HL-60/S4 treated with phorbol 12-myristate 13-acetate at 8.2 ng/mL for 4 days and 3 days (cell line): ENCODE results near the gene SZRD1.
"Not testable (repeated sequence)": the region's sequence is repeated elsewhere in the genome, so short reads cannot be mapped to it uniquely, and the experiment has no call there.

ENCODE experiments used
- in situ Hi-C: fragments of 300-500 bp; cut with MboI; formaldehyde crosslinking; loops from 2 replicates; pipeline ENCODE4 v1.15.0; 2022; ENCODE audit warnings: low sequenced_read_pairs

The SZRD1 gene, protein sequence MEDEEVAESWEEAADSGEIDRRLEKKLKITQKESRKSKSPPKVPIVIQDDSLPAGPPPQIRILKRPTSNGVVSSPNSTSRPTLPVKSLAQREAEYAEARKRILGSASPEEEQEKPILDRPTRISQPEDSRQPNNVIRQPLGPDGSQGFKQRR

DNA sequence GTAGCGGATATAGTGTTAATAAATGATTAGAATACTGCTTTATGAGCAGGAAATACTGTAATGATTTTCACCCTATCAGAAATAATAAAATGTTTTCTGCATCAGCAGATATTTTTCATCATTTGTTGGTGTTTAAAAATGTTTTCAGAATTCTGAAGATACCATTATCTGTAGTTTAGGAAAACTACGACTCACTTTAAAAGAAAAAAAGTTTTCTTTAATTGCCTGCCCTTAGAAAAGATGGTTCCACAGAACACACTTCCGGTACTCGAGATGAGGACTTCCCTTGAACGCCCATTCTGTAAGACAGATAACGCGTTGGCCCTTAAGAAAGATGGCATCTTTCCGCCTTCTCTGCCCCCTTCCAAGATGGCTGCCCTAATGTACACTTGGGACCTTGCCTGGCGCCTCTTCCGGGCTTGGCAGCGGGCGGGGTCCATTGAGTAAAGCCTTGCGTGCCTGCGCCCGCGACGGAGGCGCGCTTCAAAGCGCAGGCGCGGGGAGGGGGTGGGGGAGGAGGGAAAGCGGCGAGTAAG is at the start of gene SZRD1:
Gene SZRD1 (plus strand): TSS at position 521 of the 536 bp plus-strand sequence. CDS start 16 bp downstream, outside the sequence.
- in situ Hi-C loops: no loop called here

GRCh38 chr1:16318555-16318954 is 48.5 kb upstream of the SZRD1 start:
- in situ Hi-C loops: no loop called here

DNA sequence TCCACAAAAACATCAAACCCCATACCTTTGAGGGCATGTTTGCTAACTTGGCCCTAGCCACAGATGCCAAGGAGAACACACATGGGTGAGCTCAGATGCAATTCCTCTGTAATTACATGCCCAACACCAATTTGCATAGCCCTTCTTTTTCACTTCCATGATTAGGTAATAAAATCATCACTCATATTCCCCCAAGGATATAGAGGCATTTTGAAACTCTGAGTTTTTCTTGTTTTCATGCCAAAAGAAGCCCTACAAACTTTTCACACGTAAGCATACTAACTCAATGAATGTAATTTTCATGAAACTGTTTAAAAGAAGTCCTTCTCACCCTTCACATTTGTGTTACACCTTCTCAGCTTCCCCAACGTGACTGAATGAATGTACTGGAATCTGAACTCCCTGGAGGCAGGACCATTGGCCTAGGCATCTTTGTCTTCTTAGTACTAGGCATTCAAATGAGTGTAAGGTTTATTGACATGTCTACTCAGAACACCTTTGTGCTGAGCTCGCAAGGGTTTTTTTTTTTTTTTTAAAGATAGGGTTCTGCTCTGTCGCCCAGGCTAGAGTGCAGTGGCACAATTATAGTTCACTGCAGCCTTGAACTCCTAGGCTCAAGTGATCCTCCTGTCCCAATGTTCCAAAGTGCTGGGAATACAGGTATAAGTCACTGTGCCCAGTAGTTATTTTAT is 45.7 kb upstream of the SZRD1 start:
- in situ Hi-C loops: no loop called here

GRCh38 chr1:16324456-16324890 is 42.6 kb upstream of the SZRD1 start:
- in situ Hi-C loops: no loop called here

GRCh38 chr1:16326833-16327404 is 40.1 kb upstream of the SZRD1 start:
- in situ Hi-C loops: no loop called here

DNA sequence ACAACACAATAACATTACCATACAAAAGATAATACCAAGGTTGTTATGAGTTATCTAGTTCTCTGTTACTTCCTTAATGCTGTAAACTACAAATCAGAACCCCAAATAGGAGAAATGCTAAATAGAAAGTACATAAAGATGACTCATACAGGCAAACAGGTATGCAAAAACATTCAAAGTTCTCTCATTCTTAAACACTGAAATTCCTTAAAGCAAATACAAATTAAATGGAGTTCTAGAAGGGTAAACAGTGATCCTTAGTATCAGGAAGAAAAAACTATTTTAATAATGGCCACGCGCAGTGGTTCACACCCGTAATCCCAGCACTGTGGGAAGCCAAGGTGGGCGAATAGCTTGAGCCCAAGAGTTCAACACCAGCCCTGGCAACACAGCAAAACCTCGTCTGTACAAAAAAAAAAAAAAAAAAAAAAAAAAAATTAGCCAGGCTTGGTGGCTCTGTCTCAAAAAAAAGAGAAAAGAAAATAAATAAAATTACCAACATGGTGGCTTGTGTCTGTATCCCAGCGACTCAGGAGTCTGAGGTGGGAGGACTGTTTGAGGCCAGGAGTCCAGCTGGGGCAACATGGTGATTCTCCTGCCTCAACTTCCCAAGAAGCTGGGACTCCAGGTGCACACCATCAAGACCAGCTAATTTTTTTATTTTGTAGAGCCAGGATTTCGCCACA is 32.2 kb upstream of the SZRD1 start:
- in situ Hi-C loops: no loop called here

DNA sequence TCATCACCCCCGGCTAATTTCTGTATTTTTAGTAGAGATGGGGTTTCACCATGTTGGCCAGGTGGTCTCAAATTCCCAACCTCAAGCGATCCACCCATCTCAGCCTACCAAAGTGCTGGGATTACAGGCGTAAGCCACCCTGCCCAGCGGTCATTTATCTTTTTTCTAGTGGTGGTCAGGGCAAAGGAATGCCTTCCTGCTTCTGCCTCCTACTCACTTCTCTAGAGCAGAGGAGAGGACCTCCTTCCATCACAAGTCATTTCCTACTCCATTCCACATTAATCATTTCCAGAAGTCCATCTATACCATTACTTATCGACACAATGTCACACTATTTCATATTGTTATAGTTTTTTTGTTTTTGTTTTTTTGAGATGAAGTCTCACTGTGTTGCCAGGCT is 28.1 kb upstream of the SZRD1 start:
- in situ Hi-C loops: no loop called here

- in situ Hi-C loops: no loop called here
These were observed 26.4 kb upstream of the SZRD1 start for GRCh38 chr1:16340673-16341072.

GRCh38 chr1:16342331-16343062 is 24.5 kb upstream of the SZRD1 start:
- in situ Hi-C loops: no loop called here

- in situ Hi-C loops: not testable (repeated sequence)
These were observed 23.8 kb upstream of the SZRD1 start for GRCh38 chr1:16343276-16343675.

DNA sequence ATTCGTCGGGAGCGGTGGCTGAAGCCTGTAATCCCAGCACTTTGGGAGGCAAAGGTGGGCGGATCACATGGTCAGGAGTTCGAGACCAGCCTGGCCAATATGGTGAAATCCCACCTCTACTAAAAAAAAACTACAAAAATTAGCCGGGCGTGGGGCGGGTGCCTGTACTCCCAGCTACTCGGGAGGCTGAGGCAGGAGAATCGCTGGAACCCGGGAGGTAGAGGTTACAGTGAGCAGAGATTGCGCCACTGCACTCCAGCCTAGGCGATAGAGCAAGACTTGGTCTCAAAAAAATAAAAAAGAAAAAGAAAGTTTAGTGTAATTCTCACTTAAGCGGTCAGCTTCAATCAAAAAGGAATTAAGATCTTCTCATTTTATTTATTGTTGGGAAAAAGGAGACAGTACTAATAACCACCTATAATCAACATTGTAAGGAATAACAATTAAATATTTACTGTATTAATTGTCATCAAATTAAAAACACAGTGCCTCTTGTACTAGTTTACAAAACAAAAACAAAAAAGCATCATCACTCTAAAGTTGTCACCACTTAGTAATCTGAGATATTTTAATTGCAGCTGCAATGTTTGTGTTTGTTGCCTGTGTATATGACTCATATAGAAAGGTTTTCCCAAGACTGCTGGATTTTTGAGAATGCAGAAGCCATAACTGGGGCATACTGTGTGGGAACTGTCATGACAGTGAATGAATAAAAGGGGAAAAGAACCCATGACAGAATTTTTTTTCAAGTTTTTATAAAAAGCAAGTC is 18.4 kb upstream of the SZRD1 start:
- in situ Hi-C loops: no loop called here

DNA sequence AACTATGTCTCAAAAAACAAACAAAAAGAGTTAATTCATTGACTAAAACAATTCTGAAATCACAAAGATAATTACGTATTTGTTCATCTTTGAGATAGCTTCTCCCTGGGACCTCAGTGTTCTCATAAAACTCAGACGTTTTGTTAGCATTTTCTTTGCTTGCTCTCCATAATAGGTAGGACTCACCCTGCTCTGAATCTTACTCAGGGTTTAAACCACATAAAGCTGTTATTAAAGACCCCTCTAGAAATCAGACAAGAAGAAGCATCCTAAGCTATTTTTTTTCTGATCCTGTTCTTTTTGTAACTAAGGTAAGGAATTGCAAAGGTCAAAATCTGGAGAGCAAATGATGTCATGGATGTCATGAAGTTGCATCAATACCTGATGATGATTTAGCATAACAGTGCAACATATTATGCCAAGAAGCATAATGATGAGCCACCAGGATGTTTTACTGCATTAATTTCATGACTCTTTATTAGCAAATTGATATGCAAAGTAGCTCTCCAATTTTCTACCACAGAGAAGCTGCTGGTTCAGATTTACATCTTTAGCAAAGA is 17.1 kb upstream of the SZRD1 start:
- in situ Hi-C loops: no loop called here

GRCh38 chr1:16351456-16351993 is 15.5 kb upstream of the SZRD1 start:
- in situ Hi-C loops: no loop called here

DNA sequence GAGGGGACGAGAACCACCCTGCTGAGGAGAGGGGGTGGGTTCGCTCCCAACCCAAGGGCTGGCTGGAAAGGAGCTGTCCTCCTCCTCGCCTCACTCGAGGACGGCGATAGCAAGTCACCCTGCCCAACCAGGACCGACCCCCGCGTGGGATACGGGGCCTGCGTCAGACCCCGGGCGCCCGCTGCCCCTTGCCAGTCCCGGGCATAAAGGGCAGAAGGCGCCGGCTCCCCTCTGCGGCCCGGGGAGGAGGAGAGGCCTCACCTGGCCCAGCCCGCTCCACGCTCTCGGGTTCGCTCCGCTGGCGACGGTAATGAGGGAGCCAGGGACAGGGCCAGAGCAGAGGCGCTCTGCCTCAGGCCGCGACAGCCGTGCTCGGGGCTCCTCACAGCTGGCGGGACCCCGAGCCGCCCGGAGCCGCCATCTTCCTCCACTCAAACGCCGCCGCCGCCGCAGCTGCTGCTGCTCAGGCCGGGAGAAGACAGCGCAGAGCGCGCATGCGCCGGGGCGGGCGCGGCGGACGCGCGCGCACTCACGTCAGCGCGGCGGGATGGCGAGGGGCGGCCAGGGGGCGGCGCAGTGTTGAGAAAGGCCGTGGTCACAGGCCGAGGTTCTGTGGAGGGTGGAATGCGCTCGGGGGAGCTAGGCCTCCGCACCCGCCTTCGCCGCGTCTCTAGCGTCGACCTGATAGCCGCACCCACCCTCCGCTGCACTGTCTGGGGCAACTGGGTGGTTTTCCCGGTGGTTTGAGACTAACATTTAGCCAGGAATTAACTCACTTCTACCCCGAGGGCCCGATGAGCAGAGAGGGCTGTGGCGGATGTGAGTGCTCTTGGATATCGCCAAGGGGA is 14.8 kb upstream of the SZRD1 start, which contains the start of gene FBXO42:
Gene FBXO42 (minus strand): TSS at position 487 of the 848 bp plus-strand sequence. CDS start 37,062 bp downstream, outside the sequence.
- in situ Hi-C loops: no loop called here

- in situ Hi-C loops: no loop called here
These were observed 14.1 kb upstream of the SZRD1 start for GRCh38 chr1:16352842-16353535.

DNA sequence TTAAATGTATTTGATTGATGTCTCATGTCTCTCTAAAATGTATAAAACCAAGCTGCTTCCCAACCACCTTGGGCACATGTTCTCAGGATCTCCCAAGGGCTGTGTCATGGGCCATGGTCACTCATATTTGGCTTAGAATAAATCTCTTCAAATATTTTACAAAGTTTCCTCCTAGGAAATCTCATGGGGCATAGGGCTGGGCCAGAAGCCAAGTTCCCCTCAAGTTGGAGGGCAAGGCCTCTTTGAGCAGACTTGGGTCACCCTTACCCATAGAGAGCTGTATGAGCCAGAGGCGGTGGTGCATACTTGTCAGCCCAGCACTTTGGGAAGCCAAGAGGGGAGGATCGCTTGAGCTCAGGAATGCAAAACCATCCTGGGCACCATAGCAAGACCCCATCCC is 12.4 kb upstream of the SZRD1 start:
- in situ Hi-C loops: no loop called here

- in situ Hi-C loops: no loop called here
These were observed 10.2 kb upstream of the SZRD1 start for GRCh38 chr1:16356867-16357266.

- in situ Hi-C loops: not testable (repeated sequence)
These were observed 1.9 kb upstream of the SZRD1 start for GRCh38 chr1:16365146-16365498.
